Astrocyte (in vitro differentiated cells and primary cell): ENCODE data around the gene HNRNPF.

Experiments
- CTCF ChIP-seq: IDR thresholded peaks from 2 replicates; pipeline ENCODE4 v1.5.1; 2011; ENCODE audit warnings: low read depth, mild to moderate bottlenecking, inconsistent platforms, low read length, moderate library complexity; ENCODE audit not compliant: insufficient read depth
- EZH2 ChIP-seq: IDR thresholded peaks from 2 replicates; pipeline ENCODE4 v1.6.1; 2012; ENCODE audit warnings: mild to moderate bottlenecking, low read length, inconsistent platforms; ENCODE audit not compliant: insufficient read depth

DNA sequence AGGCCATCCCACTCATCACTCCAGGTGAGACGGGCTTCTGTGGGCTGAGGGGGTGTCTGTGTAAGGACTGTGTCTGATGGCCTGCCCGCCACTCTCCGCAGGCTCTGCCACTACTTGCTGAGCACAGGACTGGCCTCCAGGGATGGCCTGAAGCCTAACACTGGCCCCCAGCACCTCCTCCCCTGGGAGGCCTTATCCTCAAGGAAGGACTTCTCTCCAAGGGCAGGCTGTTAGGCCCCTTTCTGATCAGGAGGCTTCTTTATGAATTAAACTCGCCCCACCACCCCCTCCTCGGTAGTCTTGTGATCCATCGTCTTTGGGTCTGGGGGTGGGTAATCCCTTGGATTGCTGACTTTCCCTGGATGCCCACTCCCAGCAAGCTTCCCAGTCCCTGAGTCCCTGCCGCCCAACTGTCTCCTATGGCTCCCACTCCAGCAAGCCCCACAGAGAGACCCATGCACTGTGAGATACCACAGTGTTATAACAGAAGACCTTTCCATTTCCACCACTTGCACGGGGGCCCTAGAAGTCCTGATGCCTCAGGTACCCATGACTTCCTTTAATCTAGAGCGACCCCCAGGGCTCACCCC lies 32.8 kb downstream of the HNRNPF start:
- TF ChIP-seq EZH2 (no peak), CTCF (no peak)
